NCI-H187 (cell line): ENCODE measurements around the gene PCDHGB3.
"Not testable (repeated sequence)": the region's sequence is repeated elsewhere in the genome, so short reads cannot be mapped to it uniquely, and the experiment has no call there.

ENCODE experiments used
- DNase-seq, 2 experiments: peaks; one replicate each; lab custom pipeline; 2025; lab: John Stamatoyannopoulos, UW

PCDHGB3 gene

GRCh38 chr5:141392429-141393198 lies 22.6 kb downstream of the PCDHGB3 start, which contains the start of gene PCDHGA8:
TSS of gene PCDHGA8 (plus strand) at chr5:141392633. CDS start at chr5:141392814, 181 bp downstream.
- DNase-seq: no peak

GRCh38 chr5:141393267-141393666 lies 23.2 kb downstream of the PCDHGB3 start:
- no peak for DNase-seq

- not testable (repeated sequence) for DNase-seq
These were observed 24.6 kb downstream of the PCDHGB3 start for GRCh38 chr5:141394401-141395187.

- peak in 1 of 2 experiments; percentile 19 for DNase-seq
These were observed 27.9 kb downstream of the PCDHGB3 start, which contains the start of gene PCDHGB5 for GRCh38 chr5:141397756-141398551. TSS of gene PCDHGB5 (plus strand) at chr5:141397947. CDS start at chr5:141398128, 181 bp downstream.

GRCh38 chr5:141398608-141399007 lies 28.6 kb downstream of the PCDHGB3 start:
- DNase-seq: no peak

- DNase-seq: no peak
These were observed 29.7 kb downstream of the PCDHGB3 start for GRCh38 chr5:141399555-141400258.

GRCh38 chr5:141402553-141403243 lies 32.7 kb downstream of the PCDHGB3 start, which contains the start of gene PCDHGA9:
TSS of gene PCDHGA9 (plus strand) at chr5:141402778. CDS start at chr5:141402953, 175 bp downstream.
- DNase-seq: no peak

GRCh38 chr5:141403387-141403786 lies 33.3 kb downstream of the PCDHGB3 start:
- DNase-seq: no peak

GRCh38 chr5:141407790-141408505 lies 37.9 kb downstream of the PCDHGB3 start, which contains the start of gene PCDHGB6:
TSS of gene PCDHGB6 (plus strand) at chr5:141408021. CDS start at chr5:141408203, 182 bp downstream.
- DNase-seq: not testable (repeated sequence)

GRCh38 chr5:141409598-141410306 lies 39.7 kb downstream of the PCDHGB3 start:
- no peak for DNase-seq

- DNase-seq: no peak
These were observed 41.5 kb downstream of the PCDHGB3 start for GRCh38 chr5:141411575-141411974.

GRCh38 chr5:141412854-141413539 lies 43.0 kb downstream of the PCDHGB3 start, which contains the start of gene PCDHGA10:
TSS of gene PCDHGA10 (plus strand) at chr5:141412987. CDS start at chr5:141413176, 189 bp downstream.
- DNase-seq: no peak

GRCh38 chr5:141413540-141414069 lies 43.6 kb downstream of the PCDHGB3 start:
- DNase-seq: no peak

GRCh38 chr5:141414548-141415274 lies 44.7 kb downstream of the PCDHGB3 start:
- DNase-seq: not testable (repeated sequence)

- DNase-seq: not testable (repeated sequence)
These were observed 45.2 kb downstream of the PCDHGB3 start for GRCh38 chr5:141415275-141415618.

GRCh38 chr5:141417494-141418172 lies 47.6 kb downstream of the PCDHGB3 start, which contains the start of gene PCDHGB7:
TSS of gene PCDHGB7 (plus strand) at chr5:141417677. CDS start at chr5:141417860, 183 bp downstream.
- not testable (repeated sequence) for DNase-seq
